ENCODE measurements around the gene PCBP3.

GRCh38 chr21:45740491-45741357 lies 97.2 kb downstream of the PCBP3 start:
- peak; percentile 18 for TF ChIP-seq CTCF (IDR thresholded peaks at IDR 0.05; ENCODE audit: borderline replicate concordance, extremely low read depth, low read length, poor library complexity, severe bottlenecking)
- no peak for TF ChIP-seq EZH2 (IDR thresholded peaks at IDR 0.05; ENCODE audit: borderline replicate concordance, low read depth, low read length, severe bottlenecking)
